GM18520 (cell line): ENCODE measurements around the gene SKAP1.
"Not testable (repeated sequence)": the region's sequence is repeated elsewhere in the genome, so short reads cannot be mapped to it uniquely, and the experiment has no call there.

ENCODE experiments used
- ATAC-seq: cut with Tn5 transposase; IDR thresholded peaks from one replicate; pipeline ENCODE4 v1.9.1; 2021; ENCODE audit not compliant: unreplicated experiment

Gene SKAP1

DNA sequence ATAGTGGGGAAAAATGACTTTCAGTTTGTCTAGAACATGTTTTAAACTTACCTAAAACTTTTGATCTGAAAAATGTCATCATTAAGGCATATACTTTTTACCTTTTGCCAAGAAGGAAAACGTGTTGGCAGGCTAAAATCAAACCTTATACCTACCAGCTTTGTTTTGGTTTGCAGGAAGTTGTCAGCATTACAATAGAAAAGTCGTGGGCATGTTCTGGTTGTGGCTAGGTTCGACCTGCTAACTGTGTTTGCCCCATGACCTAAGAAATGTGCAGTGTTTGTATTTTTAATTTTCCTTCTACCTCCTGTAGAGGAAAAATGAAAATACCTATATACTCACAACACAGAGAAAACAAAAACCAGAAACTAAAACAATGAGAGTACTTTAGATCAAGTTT, 13.0 kb downstream of the SKAP1 start:
- ATAC-seq: no peak

DNA sequence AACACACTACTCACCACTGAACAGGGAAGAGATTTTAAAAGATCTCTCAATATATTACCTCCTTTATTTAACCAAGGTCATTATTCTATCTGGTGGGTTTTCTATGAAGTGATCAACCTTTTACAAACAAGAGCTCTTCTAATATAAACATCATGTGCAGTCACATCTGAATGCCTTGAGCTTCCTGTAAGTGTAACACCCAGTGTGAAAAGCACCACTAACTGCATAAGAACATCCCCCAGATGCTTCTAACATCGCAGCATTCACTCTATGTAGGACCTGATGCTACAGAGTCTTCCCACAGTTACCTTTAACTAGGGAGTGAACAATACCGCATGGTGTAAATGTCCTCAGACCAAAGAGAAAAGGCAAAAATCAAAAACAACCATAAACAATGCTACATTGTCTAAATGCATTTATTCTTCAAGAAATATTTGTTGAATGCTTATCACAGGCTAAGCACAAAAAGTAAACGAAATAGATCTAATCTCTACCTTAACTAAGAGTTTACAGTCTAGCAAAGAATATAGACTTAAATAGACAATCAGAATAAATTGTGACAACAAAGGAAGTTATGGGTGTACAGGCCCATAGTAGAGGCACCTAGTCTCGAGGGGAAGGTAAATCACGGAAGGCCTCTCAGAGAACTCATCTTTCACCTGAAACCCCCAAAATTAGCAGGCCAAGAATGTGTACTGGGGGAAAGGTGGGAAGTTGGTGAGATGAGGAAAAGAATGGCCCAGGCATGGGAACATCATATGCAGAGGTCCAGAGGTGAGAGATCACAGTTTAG, 16.2 kb downstream of the SKAP1 start:
- no peak for ATAC-seq

DNA sequence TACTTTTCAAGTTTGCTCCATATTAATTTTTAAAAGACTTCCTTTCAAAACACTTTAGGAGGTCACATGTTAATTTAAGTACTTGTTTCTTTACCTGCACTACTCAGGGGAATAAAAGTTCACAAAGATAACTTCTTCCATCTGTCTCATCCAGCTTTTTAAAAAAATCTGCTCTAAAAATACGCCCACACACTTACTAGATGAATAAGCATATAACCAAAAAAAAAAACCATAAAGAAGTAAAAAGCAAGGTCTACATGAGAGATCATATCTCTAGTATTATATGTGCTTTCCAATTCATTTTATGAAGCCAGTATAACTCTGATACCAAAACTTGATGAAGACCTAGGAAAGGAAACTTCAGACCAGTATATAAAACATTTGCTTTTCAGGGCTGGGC, 17.2 kb downstream of the SKAP1 start:
- no peak for ATAC-seq

DNA sequence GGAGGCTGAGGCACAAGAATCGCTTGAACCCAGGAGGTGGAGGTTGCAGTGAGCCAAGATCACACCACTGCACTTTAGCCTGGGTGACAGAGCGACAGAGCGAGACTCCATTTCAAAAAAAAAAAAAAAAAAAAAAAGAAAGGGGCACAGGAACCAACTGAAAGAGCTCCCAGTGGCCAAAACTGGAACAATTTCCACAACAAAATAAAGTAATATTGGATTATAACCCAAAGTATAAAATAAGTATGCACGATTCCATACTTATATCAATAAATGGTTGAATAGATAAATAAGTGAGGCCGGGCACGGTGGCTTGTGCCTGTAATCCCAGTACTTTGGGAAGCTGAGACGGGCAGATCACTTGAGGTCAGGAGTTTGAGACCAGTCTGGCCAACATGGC, 19.2 kb downstream of the SKAP1 start:
- not testable (repeated sequence) for ATAC-seq

DNA sequence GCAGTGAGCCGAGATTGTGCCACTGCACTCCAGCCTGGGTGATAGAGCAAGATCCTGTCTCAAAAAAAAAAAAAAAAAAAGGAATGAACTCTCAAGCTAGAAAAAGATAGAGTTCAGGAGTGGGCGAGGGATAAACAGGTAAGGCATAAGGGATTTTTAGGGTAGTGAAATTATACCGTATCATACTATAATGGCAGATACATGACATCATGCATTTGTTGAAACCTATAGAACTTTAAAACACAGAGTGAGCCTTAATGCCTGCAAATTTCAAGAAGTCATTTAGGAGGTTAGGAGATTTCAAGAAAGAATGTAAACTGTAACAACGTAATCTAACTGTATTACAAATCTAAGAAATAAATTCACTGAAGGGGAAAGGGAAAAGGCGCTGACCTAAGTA, 20.4 kb downstream of the SKAP1 start:
- ATAC-seq: no peak

DNA sequence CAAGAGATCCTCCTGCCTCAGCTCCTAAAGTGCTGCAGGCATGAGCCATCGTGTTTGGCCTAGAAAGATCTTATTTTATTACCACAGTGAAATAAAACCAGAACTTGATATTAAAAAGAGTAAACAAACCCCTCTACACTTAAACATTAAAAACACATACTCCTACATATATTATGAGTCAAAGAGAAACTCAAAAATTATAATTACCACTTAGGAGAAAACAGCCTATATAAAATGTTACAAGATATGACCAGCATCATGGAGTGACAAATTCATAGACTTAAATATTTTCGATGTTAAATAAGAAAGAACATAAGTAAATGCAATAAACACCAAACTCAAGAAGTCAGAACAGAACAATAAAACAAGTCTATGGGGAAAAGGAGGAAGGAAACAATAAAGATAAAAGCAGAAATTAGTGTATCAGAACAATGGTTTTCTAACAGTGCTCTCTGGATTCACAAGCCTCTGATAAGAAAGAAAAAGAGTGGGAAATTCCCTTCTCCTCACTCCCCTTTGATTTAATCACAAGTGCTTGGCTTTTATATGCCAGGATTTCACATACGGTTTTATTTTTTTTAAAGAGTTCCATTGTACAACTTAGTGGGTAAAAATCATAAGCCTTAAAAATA, 23.0 kb downstream of the SKAP1 start:
- ATAC-seq: no peak

DNA sequence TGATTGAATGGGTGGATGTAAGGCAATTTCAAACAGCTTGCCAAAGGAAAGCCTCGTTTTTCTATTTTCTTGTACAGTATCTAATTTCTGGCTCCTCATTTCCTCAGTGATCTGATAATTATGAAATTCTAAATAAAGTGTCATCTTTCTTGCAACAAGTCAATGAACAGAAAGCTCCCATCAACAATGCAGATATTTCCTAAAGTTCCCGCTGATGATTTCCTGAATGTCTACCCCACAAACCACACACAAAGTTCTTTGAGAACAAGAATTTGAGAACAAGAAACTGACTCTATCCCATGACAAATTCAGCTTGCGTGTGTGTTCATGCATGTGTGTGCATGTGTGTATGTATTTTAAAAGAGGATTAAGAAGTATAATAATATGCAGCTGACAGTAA, 35.2 kb downstream of the SKAP1 start:
- ATAC-seq: no peak

DNA sequence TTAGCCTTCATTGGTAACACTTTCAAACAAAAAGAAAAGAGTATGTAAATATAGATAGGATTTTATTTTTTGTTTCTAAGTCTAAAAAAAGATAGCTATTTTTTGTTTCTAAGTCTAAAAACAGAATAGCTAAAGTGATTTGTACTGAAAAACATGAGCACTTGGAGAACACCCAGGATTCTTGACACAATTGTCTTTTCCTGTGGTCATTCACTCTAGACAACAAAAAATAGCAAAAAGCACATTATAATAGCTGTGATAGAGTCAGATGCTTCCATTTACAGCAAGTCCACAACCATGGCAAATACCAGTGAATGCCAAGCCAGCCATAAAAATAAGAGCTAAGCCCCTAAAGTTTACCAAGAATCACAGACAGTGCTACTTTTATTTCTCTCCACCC, 36.7 kb downstream of the SKAP1 start:
- no peak for ATAC-seq

DNA sequence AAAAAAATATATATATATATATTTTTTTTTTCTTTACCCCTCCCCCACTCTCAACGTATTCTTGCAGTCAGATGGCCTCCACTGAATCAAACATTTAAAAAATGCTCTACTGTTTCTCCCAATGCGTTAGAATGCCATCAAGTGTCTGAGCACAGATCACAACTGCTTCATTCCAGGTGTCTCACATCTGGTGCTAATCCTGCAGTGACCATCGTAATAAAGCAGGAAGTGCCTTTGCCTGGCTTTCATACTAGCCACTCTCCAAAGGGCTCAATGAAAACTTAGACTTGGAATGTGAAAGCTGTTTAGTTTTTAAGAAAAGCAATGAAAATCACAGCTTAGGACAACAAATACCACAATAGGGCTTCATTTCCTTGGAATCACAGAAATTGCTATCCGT, 37.2 kb downstream of the SKAP1 start:
- ATAC-seq: no peak

DNA sequence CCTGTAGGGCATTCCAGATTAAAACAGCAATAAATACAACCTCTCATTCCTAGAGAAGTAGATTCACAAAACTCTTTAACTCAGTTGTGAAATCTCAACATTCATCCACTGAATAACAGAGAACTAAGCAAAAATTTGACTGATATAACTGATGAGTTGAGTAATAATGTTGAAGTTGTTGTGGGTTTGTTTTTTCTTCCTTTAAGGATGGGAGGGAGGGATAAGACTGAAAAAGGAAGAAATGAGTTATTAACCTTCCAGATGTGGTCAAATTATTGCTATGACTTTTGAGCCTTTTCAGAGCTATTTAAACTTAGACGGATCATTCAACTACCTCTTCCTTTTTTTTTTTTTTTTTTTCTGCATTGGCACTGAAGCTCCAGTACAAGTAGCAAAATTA, 38.6 kb downstream of the SKAP1 start:
- no peak for ATAC-seq

DNA sequence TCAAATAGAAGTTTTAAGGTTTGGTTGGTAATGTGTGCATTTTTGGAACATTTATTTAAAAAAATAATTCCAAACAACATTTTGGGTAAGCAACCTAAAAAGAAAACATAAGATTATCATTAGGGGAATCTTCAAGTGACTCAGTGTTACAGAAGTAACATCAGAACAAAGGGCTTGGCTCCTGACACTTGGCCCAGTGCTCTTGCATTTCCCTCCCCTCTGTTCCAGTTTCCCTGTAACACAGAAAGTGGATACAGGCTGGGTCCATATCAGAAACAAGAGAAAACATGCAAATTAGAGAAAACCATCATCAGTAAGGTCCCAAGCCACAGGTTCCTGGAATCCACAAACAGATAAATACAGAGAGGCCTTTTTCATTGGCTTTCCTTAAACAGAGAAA, 40.1 kb downstream of the SKAP1 start:
- no peak for ATAC-seq

DNA sequence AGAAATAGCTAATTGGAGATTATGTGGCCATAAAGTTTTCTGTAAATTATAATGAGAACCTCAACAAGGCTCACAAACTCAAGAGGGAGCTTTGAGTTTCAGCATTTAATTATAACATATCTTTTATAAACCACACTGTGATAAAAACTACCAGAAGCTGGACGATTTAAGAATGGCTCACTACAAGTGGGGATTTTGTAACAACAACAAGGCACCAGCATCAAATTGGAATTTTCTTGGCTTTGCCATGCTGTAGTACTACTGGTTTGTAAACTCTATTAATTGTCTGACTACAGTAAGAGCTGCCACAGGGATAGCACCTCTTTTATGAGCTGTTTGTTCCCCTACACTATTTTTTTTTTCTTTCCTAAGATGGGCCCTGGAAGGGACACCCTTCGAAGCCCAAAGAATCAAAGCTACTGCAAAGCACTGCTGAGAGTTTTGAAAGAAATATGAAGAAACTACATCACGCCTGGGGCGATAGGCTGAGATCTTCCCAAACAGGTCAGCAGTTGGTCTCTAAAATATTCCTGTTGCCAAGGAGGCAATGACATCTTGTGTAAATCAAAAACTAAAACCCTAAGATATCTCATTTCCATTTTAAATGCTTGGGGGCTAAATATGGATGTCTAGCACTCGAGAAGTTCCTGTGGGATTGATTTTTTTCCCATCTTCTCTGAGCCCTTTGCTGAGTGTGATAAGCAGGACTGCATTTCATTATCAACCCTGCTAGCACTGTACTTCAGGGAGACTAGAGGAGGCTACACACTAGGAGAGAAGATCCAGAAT, 40.9 kb downstream of the SKAP1 start:
- ATAC-seq: no peak

DNA sequence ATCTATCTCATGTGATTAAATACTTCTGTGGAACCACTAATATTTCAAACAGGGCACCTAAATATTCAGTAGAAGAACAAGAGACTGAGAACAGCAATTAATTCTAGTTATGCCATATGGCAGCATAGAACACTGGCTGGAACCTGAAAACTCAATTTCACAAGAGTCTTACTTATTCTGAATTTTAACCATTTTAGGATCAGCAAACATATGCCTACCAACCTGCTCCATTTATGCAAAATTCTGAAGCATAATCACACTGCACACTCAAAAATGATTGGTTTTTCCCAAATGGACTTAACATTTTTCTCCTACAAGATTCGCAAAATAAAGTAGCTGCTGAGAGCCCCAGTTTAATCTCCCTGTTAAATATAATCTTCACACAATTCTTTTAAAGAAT, 43.2 kb downstream of the SKAP1 start:
- no peak for ATAC-seq

DNA sequence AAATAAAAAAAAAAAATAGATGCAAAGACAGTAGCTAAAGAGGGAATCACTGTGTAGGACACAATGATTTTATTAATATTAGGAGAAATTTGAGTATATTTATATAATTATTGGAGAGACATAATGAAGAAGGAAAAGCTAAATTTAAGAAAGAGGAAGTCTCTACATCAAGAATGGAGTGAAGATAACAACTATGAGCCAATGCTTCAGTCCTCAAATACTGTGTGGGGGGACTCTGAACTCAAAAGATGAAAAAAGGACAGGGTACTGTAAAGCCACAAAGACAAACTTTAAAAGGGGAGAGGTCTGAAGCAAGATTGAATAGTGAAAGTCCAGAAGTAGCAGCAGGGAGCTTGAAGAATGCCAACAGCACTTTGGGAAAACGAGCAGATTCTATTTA, 44.7 kb downstream of the SKAP1 start:
- no peak for ATAC-seq

DNA sequence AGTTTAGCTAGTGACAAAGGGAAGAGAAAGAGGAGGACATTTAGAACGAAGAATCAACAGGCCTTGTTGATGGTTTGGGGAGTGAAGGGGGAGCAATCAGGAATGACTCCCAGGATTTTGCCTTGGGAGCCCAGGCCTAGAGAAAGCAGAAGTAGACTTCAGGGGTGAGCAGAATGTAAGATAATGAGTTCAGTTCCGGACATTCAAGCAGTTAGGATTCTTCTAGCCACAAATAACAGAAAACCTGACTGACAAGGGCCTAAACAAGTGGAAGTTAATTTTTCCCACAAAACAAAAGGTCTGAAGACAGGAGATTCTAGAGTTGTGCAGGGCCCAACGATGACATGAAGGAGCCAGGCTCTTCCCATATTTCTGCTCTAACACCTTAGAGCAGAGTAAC, 45.9 kb downstream of the SKAP1 start:
- ATAC-seq: no peak

DNA sequence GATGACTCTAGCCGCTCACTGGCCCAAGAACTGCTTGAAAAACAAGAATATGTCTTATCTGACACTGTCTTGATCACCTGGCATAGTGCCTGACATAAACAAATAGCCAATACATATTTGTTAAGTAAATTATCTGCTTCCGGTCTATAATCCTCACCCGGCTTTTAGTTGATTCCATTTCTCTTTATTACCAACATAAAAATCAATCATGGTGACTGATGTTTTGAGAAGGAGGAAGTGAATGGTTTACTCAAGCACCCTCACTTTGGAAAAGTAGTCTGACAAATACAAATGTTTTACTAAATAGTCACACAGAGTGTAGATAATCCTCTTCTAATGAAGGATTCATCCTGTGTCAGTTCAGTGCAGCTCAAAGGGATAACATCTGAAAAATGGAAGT, 47.0 kb downstream of the SKAP1 start:
- no peak for ATAC-seq

DNA sequence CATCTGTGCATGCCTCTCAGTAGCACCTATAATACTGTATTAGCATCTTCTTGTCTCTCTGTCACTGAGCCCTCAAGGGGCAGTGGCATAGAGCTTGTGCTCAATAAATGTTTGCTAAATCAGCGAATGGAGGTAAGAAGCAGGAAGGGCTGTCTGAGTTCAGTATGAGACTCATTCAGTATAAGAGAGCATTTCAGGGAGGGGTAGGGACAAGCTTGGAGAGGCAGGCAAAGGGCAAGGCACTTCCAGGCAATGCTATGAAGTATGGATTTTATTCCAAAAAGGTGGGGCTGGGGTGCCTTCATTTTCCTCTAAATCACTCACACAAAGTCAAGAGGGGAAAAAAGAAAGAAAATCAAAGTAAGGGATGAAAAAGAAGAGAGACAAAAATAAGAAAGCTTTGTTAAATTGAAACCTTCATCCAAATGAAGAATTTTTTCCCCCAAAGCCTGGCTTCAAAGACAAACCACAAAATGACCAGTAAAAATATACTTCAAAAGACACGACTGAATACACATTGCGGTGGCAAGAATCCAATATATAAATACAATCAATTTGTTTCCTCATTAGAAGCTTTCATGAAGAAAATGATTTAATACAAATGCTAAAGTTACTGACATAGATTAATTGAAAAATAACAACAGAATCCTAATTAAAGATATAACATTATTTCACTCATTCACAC, 51.2 kb downstream of the SKAP1 start:
- no peak for ATAC-seq

DNA sequence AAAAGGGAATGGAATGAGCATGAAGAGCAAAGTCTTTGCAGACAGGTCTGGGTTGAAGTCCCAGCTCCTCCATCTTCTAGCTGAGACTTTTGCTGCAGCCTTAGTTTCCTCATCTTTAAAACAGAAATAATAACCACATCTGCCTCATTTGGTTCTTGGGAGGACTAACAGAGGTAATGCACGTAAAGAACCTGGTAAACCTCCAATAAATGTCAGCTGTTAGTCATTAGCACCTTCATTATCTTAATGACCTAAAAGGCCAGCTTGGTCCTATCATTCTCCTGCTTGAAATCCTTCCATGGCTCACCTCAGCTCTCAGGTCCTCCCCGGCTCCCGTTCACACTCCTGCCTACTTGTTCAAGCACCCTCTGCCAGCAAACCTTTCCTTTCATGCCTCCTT, 51.8 kb downstream of the SKAP1 start:
- ATAC-seq: no peak

DNA sequence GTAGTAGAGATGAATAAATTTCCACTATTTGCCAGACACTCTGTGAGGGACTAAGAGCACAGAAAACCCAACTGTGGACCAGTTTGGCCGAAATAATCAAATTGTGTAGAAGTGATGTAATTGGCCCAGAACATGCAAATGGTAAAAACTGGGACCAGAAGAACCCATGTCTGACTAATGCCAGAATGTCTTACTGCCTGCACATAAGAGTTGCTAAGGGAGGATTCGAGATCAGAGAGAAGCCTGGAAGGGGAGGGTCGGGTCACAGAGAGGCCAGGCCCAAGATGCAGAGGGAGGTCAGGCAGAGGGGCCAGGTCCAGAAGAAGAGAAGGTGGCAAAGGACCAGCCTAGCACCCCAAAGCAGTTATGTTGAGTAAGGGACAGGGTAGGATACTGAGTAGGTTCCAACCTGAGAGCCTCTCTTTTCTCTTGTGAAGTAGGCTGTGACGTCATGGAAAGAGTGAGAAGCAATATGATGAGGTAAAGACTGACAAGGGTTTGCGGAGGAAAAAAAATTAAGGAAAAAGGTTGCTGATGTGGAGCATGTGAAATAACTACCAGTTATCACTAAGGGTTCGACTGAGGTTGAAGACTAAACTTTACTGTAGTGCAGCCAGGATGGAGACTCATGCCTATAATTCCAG, 53.2 kb downstream of the SKAP1 start:
- no peak for ATAC-seq

DNA sequence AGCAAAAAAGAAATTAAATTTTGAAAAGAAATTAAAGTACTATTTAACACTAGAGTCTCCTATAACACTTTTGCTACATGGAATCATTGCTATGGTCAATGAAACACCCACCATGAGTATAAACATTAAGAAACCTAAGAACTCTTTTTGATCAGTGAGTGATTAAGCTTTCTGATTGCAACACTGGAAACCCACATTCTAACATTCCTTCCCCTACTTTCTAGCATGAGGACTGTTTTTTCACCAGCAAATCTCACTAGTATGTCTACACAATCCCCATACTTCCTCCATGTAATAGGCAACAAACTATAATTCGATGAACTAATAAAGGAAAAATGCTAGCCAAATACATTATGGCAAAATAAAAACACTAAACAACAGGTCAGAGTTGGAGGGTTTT, 54.7 kb downstream of the SKAP1 start:
- ATAC-seq: no peak

DNA sequence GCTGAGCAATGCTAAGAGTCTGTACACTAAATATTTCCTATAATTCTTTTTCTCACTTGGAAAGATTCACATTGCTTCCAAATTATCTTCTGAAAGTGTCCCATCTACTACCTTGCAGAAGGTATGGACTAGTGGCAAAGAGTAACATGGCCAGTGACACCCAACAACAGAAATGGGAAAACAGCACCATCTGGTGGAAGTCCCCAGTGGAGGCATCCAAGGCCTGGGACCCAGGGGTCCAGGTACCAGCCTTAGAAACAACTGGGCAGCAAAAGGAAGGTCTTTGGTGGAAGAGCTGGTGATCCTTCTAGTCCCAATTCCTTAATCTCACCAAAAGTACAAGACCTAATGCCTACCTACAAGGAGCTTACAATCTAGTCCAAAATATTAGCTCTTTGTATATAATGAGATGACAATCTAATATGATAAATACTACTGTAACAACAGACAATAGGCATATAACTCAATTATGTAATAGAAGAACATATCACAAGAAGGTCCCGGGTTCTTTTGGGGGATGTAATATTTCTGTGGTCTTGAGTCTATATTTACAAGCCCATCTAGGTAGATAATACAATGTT, 55.3 kb downstream of the SKAP1 start:
- no peak for ATAC-seq
